Measurements from ENCODE around the gene XYLT1. TPM values are rescaled to one million over a fixed set of nuclear protein-coding genes. Genes with fewer than 3 reads are reported as not detected.

XYLT1 gene
- total RNA-seq, 3 donors from 2014 or later, result 23.1 to 44.0 (median 34.1) TPM

- intact Hi-C loops (cut with DNase I, micrococcal nuclease), result no loop called here
- H3K36me3 ChIP-seq (ENCODE audit: low read depth), result no peaks in the 10 kb centered on the region
- DNase-seq, result no peak
Measured at GRCh38 chr16:17131351-17131750, 339.4 kb downstream of the XYLT1 start.

DNA sequence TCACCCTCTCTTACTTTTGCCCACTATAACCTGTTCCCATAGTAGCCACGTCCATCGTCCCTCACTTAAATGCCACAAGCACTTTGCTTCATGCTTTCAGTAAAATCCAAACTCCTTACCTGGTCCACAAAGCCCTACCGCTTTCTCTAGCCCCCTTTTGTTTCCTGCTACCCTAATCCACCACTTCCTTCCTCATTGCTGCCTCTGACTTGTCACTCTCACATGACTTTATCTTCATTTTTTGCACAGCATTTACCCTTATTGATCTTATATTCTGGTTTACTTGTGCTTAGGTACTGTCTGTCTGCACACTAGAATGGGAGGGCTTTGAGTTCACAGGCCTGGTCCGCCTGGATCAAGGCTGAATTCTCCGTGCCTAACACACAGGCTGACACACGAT, 340.0 kb downstream of the XYLT1 start:
- Histone ChIP-seq H3K4me1 (ENCODE audit: low read depth) (no peaks in the 10 kb centered on the region), H3K4me3 (no peak overlapping the region), H3K36me3 (ENCODE audit: low read depth) (no peaks in the 10 kb centered on the region), H3K9me3 (no peaks in the 10 kb centered on the region)
- no peak for ATAC-seq
- DNase-seq, result no peak
- intact Hi-C loops (cut with DNase I, micrococcal nuclease), result no loop called here
- no peak for TF ChIP-seq CTCF (IDR thresholded peaks at IDR 0.05)

More at GRCh38 chr16:17131351-17131750, 339.4 kb downstream of the XYLT1 start:
- no peaks in the 10 kb centered on the region for H3K9me3 ChIP-seq
- no peak overlapping the region for H3K4me3 ChIP-seq
- no peaks in the 10 kb centered on the region for H3K4me1 ChIP-seq (ENCODE audit: low read depth)
- ATAC-seq, result no peak
- no peak for TF ChIP-seq CTCF (IDR thresholded peaks at IDR 0.05)

GRCh38 chr16:17129971-17130370, 340.8 kb downstream of the XYLT1 start:
- DNase-seq (no peak), ATAC-seq (no peak)
- intact Hi-C loops (cut with DNase I, micrococcal nuclease), result no loop called here
- H3K9me3 ChIP-seq, result no peaks in the 10 kb centered on the region
- no peaks in the 10 kb centered on the region for H3K4me1 ChIP-seq (ENCODE audit: low read depth)
- no peaks in the 10 kb centered on the region for H3K36me3 ChIP-seq (ENCODE audit: low read depth)
- H3K4me3 ChIP-seq, result no peak overlapping the region
- no peak for TF ChIP-seq CTCF (IDR thresholded peaks at IDR 0.05)

DNA sequence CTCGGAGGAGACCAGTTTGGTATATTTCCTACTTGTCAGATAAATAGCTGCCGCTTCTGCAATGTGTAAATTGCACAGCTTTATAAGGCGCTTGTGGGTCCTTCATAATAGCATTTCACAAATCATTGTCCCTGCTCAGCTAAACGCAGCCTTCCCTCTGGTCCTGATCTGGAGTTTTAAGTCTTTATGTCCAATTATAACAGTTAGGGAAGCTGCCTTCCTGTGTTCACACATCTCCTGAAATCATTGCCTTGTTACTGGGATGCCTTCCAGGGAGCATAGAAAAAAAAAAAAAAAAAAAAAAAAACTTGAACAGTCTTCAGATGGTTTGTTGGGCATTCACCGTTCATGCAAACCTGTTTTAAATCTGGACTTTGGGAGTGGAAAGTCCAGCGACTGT, 342.0 kb downstream of the XYLT1 start:
- no peaks in the 10 kb centered on the region for H3K9me3 ChIP-seq
- intact Hi-C loops (cut with DNase I, micrococcal nuclease), result no loop called here
- ATAC-seq (no peak), DNase-seq (no peak)
- H3K36me3 ChIP-seq (ENCODE audit: low read depth), result no peaks in the 10 kb centered on the region
- no peak overlapping the region for H3K4me3 ChIP-seq
- TF ChIP-seq CTCF (IDR thresholded peaks at IDR 0.05), result no peak
- H3K4me1 ChIP-seq (ENCODE audit: low read depth), result no peaks in the 10 kb centered on the region

DNA sequence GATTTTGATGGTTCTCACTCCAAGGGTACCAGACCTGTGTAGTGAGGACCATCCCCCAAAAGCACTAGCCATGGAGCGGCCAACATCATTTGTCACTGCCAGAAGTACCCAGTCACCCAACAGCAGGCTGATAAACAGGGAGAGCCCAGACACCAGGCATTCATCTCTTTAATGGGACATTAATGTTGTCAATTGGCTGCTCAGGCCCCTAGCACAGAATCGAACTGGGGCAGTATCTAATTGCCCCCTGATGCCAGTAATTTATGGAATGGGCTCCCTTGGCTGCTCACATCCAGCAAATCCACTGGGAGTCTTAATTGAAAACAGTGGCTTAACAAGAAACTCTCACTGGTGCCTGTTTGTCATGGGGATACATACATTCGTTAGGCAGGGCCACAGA, 344.6 kb downstream of the XYLT1 start:
- TF ChIP-seq CTCF (IDR thresholded peaks at IDR 0.05), result no peak
- no peaks in the 10 kb centered on the region for H3K9me3 ChIP-seq
- intact Hi-C loops (cut with DNase I, micrococcal nuclease), result no loop called here
- ATAC-seq, result no peak
- H3K4me1 ChIP-seq (ENCODE audit: low read depth), result no peaks in the 10 kb centered on the region
- H3K4me3 ChIP-seq, result no peak overlapping the region
- no peaks in the 10 kb centered on the region for H3K36me3 ChIP-seq (ENCODE audit: low read depth)
- no peak for DNase-seq

GRCh38 chr16:17125671-17126070, 345.1 kb downstream of the XYLT1 start:
- intact Hi-C loops (cut with DNase I, micrococcal nuclease), result no loop called here
- TF ChIP-seq CTCF (IDR thresholded peaks at IDR 0.05), result no peak
- no peaks in the 10 kb centered on the region for H3K36me3 ChIP-seq (ENCODE audit: low read depth)
- DNase-seq (no peak), ATAC-seq (no peak)
- H3K9me3 ChIP-seq, result no peaks in the 10 kb centered on the region
- no peaks in the 10 kb centered on the region for H3K4me1 ChIP-seq (ENCODE audit: low read depth)
- H3K4me3 ChIP-seq, result no peak overlapping the region
